ENCODE results near the gene CBLN2. TPM values are rescaled to one million over a fixed set of nuclear protein-coding genes. Genes with fewer than 3 reads are reported as not detected.

The CBLN2 gene
- polyA plus RNA-seq, 3 donors = not detected

DNA sequence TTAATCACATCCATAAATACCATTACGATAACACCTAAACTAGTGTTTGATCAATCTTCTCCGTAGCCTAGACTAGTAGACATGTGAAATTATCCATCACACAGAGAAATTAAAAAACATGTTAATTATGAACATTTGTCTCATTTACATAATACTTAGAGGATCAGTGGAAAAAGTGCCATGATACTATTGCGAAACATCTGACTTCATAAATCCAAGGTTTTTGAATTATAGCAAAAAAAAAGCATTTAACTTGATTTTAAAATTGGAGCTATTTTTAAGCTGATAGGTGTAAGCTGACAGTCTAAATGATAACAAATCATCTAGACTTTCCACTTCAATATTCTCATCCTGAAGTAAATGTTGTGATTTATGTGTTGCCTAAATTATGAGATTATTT lies 51.6 kb downstream of the CBLN2 start:
- no peaks in the 10 kb centered on the region for H4K20me1 ChIP-seq (ENCODE audit: insufficient read depth, low read length)
- Mint-ChIP-seq H3K27me3 (ENCODE audit: low read depth in 3 of 3) (no peaks in the 10 kb centered on the region), H3K27ac (no peak overlapping the region), H3K36me3 (no peaks in the 10 kb centered on the region), H3K9me3 (no peaks in the 10 kb centered on the region), H3K4me3 (no peak overlapping the region), H3K4me1 (no peaks in the 10 kb centered on the region)
- no peaks in the 10 kb centered on the region for H3K4me1 ChIP-seq (ENCODE audit: control insufficient read depth in 1 of 2, insufficient read depth in 2 of 2, low read length in 2 of 2)
- DNase-seq = no peak
- no peaks in the 10 kb centered on the region for H3K79me2 ChIP-seq (ENCODE audit: insufficient read depth, low read length)
- intact Hi-C loops (cut with micrococcal nuclease) = no loop called here
- WGBS (ENCODE audit: insufficient coverage) = no CpG with 5 or more reads among the region's 3 CpGs
- no peak overlapping the region for H3K4me3 ChIP-seq (replicated peaks in 1 of 3; ENCODE audit: low read depth in 2 of 3, low read length in 3 of 3)
- no peak overlapping the region for H3K9ac ChIP-seq (ENCODE audit: insufficient read depth, low read length, poor library complexity, severe bottlenecking)
- TF ChIP-seq, protein P1, sequence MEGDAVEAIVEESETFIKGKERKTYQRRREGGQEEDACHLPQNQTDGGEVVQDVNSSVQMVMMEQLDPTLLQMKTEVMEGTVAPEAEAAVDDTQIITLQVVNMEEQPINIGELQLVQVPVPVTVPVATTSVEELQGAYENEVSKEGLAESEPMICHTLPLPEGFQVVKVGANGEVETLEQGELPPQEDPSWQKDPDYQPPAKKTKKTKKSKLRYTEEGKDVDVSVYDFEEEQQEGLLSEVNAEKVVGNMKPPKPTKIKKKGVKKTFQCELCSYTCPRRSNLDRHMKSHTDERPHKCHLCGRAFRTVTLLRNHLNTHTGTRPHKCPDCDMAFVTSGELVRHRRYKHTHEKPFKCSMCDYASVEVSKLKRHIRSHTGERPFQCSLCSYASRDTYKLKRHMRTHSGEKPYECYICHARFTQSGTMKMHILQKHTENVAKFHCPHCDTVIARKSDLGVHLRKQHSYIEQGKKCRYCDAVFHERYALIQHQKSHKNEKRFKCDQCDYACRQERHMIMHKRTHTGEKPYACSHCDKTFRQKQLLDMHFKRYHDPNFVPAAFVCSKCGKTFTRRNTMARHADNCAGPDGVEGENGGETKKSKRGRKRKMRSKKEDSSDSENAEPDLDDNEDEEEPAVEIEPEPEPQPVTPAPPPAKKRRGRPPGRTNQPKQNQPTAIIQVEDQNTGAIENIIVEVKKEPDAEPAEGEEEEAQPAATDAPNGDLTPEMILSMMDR (IDR thresholded peaks at IDR 0.05) = no peak
- H3K27ac ChIP-seq (ENCODE audit: low read depth in 1 of 2, low read length in 2 of 2) = no peak overlapping the region
- no peaks in the 10 kb centered on the region for H3K36me3 ChIP-seq (replicated peaks in 1 of 2; ENCODE audit: control insufficient read depth in 1 of 2, insufficient read depth in 2 of 2, low read length in 2 of 2)
- no peaks in the 10 kb centered on the region for H3K27me3 ChIP-seq (ENCODE audit: control insufficient read depth in 2 of 2, insufficient read depth in 2 of 2, low read length in 2 of 2)
- no peaks in the 10 kb centered on the region for H3K9me3 ChIP-seq (replicated peaks in 1 of 2; ENCODE audit: control insufficient read depth in 1 of 2, insufficient read depth in 1 of 2, low read length in 2 of 2)
- no peak overlapping the region for H3K4me2 ChIP-seq (replicated peaks; ENCODE audit: extremely low read depth, low read length, poor library complexity, severe bottlenecking)
- no peak overlapping the region for H2AFZ ChIP-seq (ENCODE audit: insufficient read depth, low read depth, low read length, poor library complexity, severe bottlenecking)
